Stimulated activated CD4-positive, alpha-beta T cell treated with anti-CD3 and anti-CD28 coated beads, Interleukin-15, amount 100 ng/mL, for 24 hours (primary cell): ENCODE measurements around the gene SPATA13.

ENCODE experiments used
- DNase-seq: peaks from one replicate; pipeline ENCODE4 v3.0.0-alpha.2; 2020

Gene SPATA13

GRCh38 chr13:24142453-24142852 is 18.1 kb upstream of the SPATA13 start:
- no peak for DNase-seq

GRCh38 chr13:24142886-24143285 is 17.6 kb upstream of the SPATA13 start:
- DNase-seq, result no peak

GRCh38 chr13:24145240-24145639 is 15.3 kb upstream of the SPATA13 start:
- DNase-seq, result no peak

GRCh38 chr13:24145674-24146073 is 14.8 kb upstream of the SPATA13 start:
- no peak for DNase-seq

- no peak for DNase-seq
These were observed 13.5 kb upstream of the SPATA13 start for GRCh38 chr13:24146961-24147569.

- DNase-seq, result no peak
These were observed 13.0 kb upstream of the SPATA13 start for GRCh38 chr13:24147570-24147963.

GRCh38 chr13:24148414-24149235 is 11.9 kb upstream of the SPATA13 start:
- no peak for DNase-seq

- DNase-seq, result no peak
These were observed 11.1 kb upstream of the SPATA13 start for GRCh38 chr13:24149246-24150032.

GRCh38 chr13:24150572-24150971 is 9.9 kb upstream of the SPATA13 start:
- DNase-seq, result no peak

- DNase-seq, result no peak
These were observed 8.7 kb upstream of the SPATA13 start for GRCh38 chr13:24151864-24152263.

- no peak for DNase-seq
These were observed 8.0 kb upstream of the SPATA13 start for GRCh38 chr13:24152292-24153214.

GRCh38 chr13:24153347-24153746 is 7.2 kb upstream of the SPATA13 start:
- no peak for DNase-seq

GRCh38 chr13:24153979-24154701 is 6.4 kb upstream of the SPATA13 start:
- DNase-seq, result no peak

- no peak for DNase-seq
These were observed 1.2 kb upstream of the SPATA13 start for GRCh38 chr13:24159357-24159756.

- peak; percentile 62 for DNase-seq
These were observed 673 bp downstream of the SPATA13 start for GRCh38 chr13:24161010-24161775.

GRCh38 chr13:24161980-24162525 is 1.5 kb downstream of the SPATA13 start:
- DNase-seq, result no peak

- no peak for DNase-seq
These were observed 2.1 kb downstream of the SPATA13 start for GRCh38 chr13:24162604-24163003.

GRCh38 chr13:24165746-24166145 is 5.2 kb downstream of the SPATA13 start:
- DNase-seq, result no peak

- no peak for DNase-seq
These were observed 6.0 kb downstream of the SPATA13 start for GRCh38 chr13:24166561-24166960.

GRCh38 chr13:24167666-24168391 is 7.3 kb downstream of the SPATA13 start:
- DNase-seq, result no peak
